ENCODE data around the gene PLB1. TPM values are rescaled to one million over a fixed set of nuclear protein-coding genes. Genes with fewer than 3 reads are reported as not detected.

The PLB1 gene
- total and polyA plus RNA-seq, 2 experiments from 2014 or later, result 19.2 to 19.7 TPM

- Histone ChIP-seq H3K4me3 (no peak overlapping the region), H3K27me3 (no peaks in the 10 kb centered on the region), H3K9me2 (replicated peaks; ENCODE audit: insufficient read depth) (no peaks in the 10 kb centered on the region), H4K20me1 (ENCODE audit: insufficient read depth, poor library complexity, severe bottlenecking) (no peaks in the 10 kb centered on the region), H3K4me2 (no peak overlapping the region), H3K36me3 (replicated peaks; ENCODE audit: insufficient read depth, low read depth) (no peaks in the 10 kb centered on the region), H3K27ac (no peak overlapping the region), H2AFZ (no peak overlapping the region), H3K4me1 (ENCODE audit: insufficient read depth) (no peaks in the 10 kb centered on the region), H3K9me3 (ENCODE audit: low read depth) (no peaks in the 10 kb centered on the region), H3K79me2 (no peaks in the 10 kb centered on the region)
- WGBS (ENCODE audit: low lambda C conversion rate, missing lambda C conversion rate), result 97% methylated on average over 3 of the region's 3 CpGs
- DNase-seq (ENCODE audit: low spot score), result no peak
- TF ChIP-seq EZH2phosphoT487 (IDR thresholded peaks at IDR 0.05; ENCODE audit: low read depth, severe bottlenecking, unreplicated experiment), result no peak
- TF ChIP-seq EZH2 (IDR thresholded peaks at IDR 0.05; ENCODE audit: borderline replicate concordance), result no peak
- no peak for TF ChIP-seq CTCF (IDR thresholded peaks at IDR 0.05; ENCODE audit: poor library complexity)
These were observed 11.0 kb upstream of the PLB1 start for GRCh38 chr2:28484835-28485234.

DNA sequence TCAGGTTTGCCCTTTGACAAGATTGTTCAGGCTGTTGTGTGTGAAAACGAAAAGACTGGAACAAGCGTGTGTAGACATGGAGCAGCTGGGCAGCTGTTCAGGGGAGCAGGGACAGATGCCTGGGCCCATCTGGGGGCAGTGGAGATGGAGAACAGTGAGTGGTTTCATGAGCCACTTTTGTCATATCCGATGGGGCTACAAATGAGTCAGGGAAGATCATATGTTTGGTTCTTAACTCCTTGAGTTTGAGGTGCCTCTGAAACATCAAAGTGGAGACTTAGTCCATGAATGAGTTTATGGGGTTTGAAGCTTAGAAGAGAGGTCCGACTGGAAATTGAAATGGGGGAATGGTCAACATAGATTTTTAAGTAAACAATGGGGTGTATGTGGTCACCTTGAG, 9.3 kb upstream of the PLB1 start:
- no peak overlapping the region for H3K4me2 ChIP-seq
- no peaks in the 10 kb centered on the region for H3K79me2 ChIP-seq
- H3K9me2 ChIP-seq (replicated peaks; ENCODE audit: insufficient read depth), result no peaks in the 10 kb centered on the region
- H3K27ac ChIP-seq, result no peak overlapping the region
- no peaks in the 10 kb centered on the region for H3K36me3 ChIP-seq (replicated peaks; ENCODE audit: insufficient read depth, low read depth)
- H3K4me3 ChIP-seq, result no peak overlapping the region
- no peak for DNase-seq (ENCODE audit: low spot score)
- no peaks in the 10 kb centered on the region for H3K9me3 ChIP-seq (ENCODE audit: low read depth)
- WGBS (ENCODE audit: low lambda C conversion rate, missing lambda C conversion rate), result 88% methylated on average over 4 of the region's 4 CpGs
- H2AFZ ChIP-seq, result no peak overlapping the region
- no peaks in the 10 kb centered on the region for H4K20me1 ChIP-seq (ENCODE audit: insufficient read depth, poor library complexity, severe bottlenecking)
- H3K27me3 ChIP-seq, result no peaks in the 10 kb centered on the region
- TF ChIP-seq CTCF (IDR thresholded peaks at IDR 0.05; ENCODE audit: poor library complexity) (no peak), EZH2phosphoT487 (IDR thresholded peaks at IDR 0.05; ENCODE audit: low read depth, severe bottlenecking, unreplicated experiment) (no peak), EZH2 (IDR thresholded peaks at IDR 0.05; ENCODE audit: borderline replicate concordance) (no peak)
- no peaks in the 10 kb centered on the region for H3K4me1 ChIP-seq (ENCODE audit: insufficient read depth)

GRCh38 chr2:28487258-28487657, 8.6 kb upstream of the PLB1 start:
- H3K9me3 ChIP-seq (ENCODE audit: low read depth), result no peaks in the 10 kb centered on the region
- H3K9me2 ChIP-seq (replicated peaks; ENCODE audit: insufficient read depth), result no peaks in the 10 kb centered on the region
- H3K27ac ChIP-seq, result no peak overlapping the region
- H3K4me1 ChIP-seq (ENCODE audit: insufficient read depth), result no peaks in the 10 kb centered on the region
- H3K4me3 ChIP-seq, result no peak overlapping the region
- WGBS (ENCODE audit: low lambda C conversion rate, missing lambda C conversion rate), result 82% methylated on average over 4 of the region's 4 CpGs
- H3K79me2 ChIP-seq, result no peaks in the 10 kb centered on the region
- H3K27me3 ChIP-seq, result no peaks in the 10 kb centered on the region
- no peak for TF ChIP-seq EZH2phosphoT487 (IDR thresholded peaks at IDR 0.05; ENCODE audit: low read depth, severe bottlenecking, unreplicated experiment)
- TF ChIP-seq EZH2 (IDR thresholded peaks at IDR 0.05; ENCODE audit: borderline replicate concordance), result no peak
- TF ChIP-seq CTCF (IDR thresholded peaks at IDR 0.05; ENCODE audit: poor library complexity), result no peak
- no peak for DNase-seq (ENCODE audit: low spot score)
- no peaks in the 10 kb centered on the region for H4K20me1 ChIP-seq (ENCODE audit: insufficient read depth, poor library complexity, severe bottlenecking)
- H3K36me3 ChIP-seq (replicated peaks; ENCODE audit: insufficient read depth, low read depth), result no peaks in the 10 kb centered on the region
- H3K4me2 ChIP-seq, result no peak overlapping the region
- H2AFZ ChIP-seq, result no peak overlapping the region
